HEK293T (cell line): Measurements from ENCODE around the gene RCAN2.

Experiments
- BHLHE40 ChIP-seq: fragments of 450-650 bp; IDR thresholded peaks from 2 replicates; pipeline ENCODE4 v1.6.1; 2016; ENCODE audit warnings: mild to moderate bottlenecking, moderate library complexity, borderline replicate concordance
- FOXM1 ChIP-seq: fragments of 450-650 bp; IDR thresholded peaks from 2 replicates; pipeline ENCODE4 v1.6.1; 2017; ENCODE audit warnings: mild to moderate bottlenecking, borderline replicate concordance
- HDGF ChIP-seq: fragments of 450-650 bp; IDR thresholded peaks from 2 replicates; pipeline ENCODE4 v1.6.1; 2017; ENCODE audit warnings: antibody characterized with exemption, borderline replicate concordance
- LEF1 ChIP-seq: fragments of 450-650 bp; IDR thresholded peaks from 2 replicates; pipeline ENCODE4 v1.6.1; 2017; ENCODE audit warnings: mild to moderate bottlenecking, borderline replicate concordance
- NFRKB ChIP-seq: fragments of 450-650 bp; IDR thresholded peaks from 2 replicates; pipeline ENCODE4 v1.6.1; 2016; ENCODE audit warnings: mild to moderate bottlenecking, moderate library complexity
- PKNOX1 ChIP-seq: fragments of 450-650 bp; IDR thresholded peaks from 2 replicates; pipeline ENCODE4 v1.6.1; 2016
- SP1 ChIP-seq: fragments of 450-650 bp; IDR thresholded peaks from 2 replicates; pipeline ENCODE4 v1.6.1; 2017
- SUZ12 ChIP-seq: fragments of 450-650 bp; IDR thresholded peaks from 2 replicates; pipeline ENCODE4 v1.6.1; 2016; ENCODE audit warnings: mild to moderate bottlenecking

GRCh38 chr6:46340246-46340645, 151.0 kb downstream of the RCAN2 start:
- TF ChIP-seq LEF1, result no peak
- TF ChIP-seq PKNOX1, result no peak
- TF ChIP-seq SP1, result no peak
- TF ChIP-seq NFRKB, result no peak
- TF ChIP-seq HDGF, result no peak
- no peak for TF ChIP-seq SUZ12
- TF ChIP-seq FOXM1, result no peak
- TF ChIP-seq BHLHE40, result no peak
